Activated CD4-positive, alpha-beta T cell treated with anti-CD3 and anti-CD28 coated beads, Interleukin-2, amount 10 ng/mL, durations not matched to agents 7 days and 5 days (primary cell): ENCODE data around the gene C2CD5. TPM values are rescaled to one million over a fixed set of nuclear protein-coding genes. Genes with fewer than 3 reads are reported as not detected.

Experiments
- total RNA-seq, 2 experiments: library from RNA; stranded (reverse); gene quantifications; one replicate each; pipeline ENCODE4 v1.2.3, GENCODE V29; 2021

The C2CD5 gene
- total RNA-seq, 2 experiments from 2014 or later, result 53.1 to 61.5 TPM

Other genes starting within 250 kb of the C2CD5 start
- under 1 TPM; 0.52 to 0.62 TPM for gene ST8SIA1, start 209.8 kb downstream of the C2CD5 start, total RNA-seq
- gene ETNK1, start 80.6 kb upstream of the C2CD5 start, total RNA-seq, result 10 to 100 TPM; 66.9 to 72.0 TPM